CD8-positive, alpha-beta memory T cell (primary cell): ENCODE data around the gene ZNF573. TPM values are rescaled to one million over a fixed set of nuclear protein-coding genes. Genes with fewer than 3 reads are reported as not detected.

Source experiments
- CTCF ChIA-PET: fragments of 350-600 bp; sonication (Branson Sonifier 250); formaldehyde crosslinking; loops from one replicate; lab custom pipeline; 2021; ENCODE audit warnings: antibody characterized with exemption; lab: Charles Lee
- POLR2A ChIA-PET: fragments of 350-600 bp; sonication (Branson Sonifier 250); formaldehyde crosslinking; loops from one replicate; lab custom pipeline; 2021; ENCODE audit warnings: antibody characterized with exemption; lab: Charles Lee
- DNase-seq, 5 donors: peaks; one replicate each; pipeline versions ENCODE4 v3.0.0 to v3.0.0-alpha.2; 2020 to 2022; ENCODE audit warnings: mixed read lengths in 1 of 5
- H3K27ac ChIP-seq: one replicate; pipeline ENCODE4 v1.7.0; 2013; ENCODE audit warnings: low read depth, mild to moderate bottlenecking, low read length, moderate library complexity
- H3K27me3 ChIP-seq: 2 replicates; pipeline ENCODE4 v1.7.0; 2013; ENCODE audit warnings: low read length, mild to moderate bottlenecking; ENCODE audit not compliant: insufficient read depth, poor library complexity, severe bottlenecking
- H3K36me3 ChIP-seq: 2 replicates; pipeline ENCODE4 v1.7.0; 2013; ENCODE audit warnings: mild to moderate bottlenecking, low read length, moderate library complexity; ENCODE audit not compliant: insufficient read depth
- H3K4me1 ChIP-seq: 2 replicates; pipeline ENCODE4 v1.7.0; 2013; ENCODE audit warnings: mild to moderate bottlenecking, low read length, moderate library complexity; ENCODE audit not compliant: insufficient read depth
- H3K4me3 ChIP-seq: 2 replicates; pipeline ENCODE4 v1.7.0; 2013; ENCODE audit warnings: mild to moderate bottlenecking, low read length
- H3K9me3 ChIP-seq: 2 replicates; pipeline ENCODE4 v1.7.0; 2013; ENCODE audit warnings: mild to moderate bottlenecking, low read length
- H3K27ac Mint-ChIP-seq, 8 donors: one replicate each; pipeline ENCODE4 v1.8.0; 2020 to 2021; ENCODE audit warnings: mixed read lengths in 8 of 8, mild to moderate bottlenecking in 6 of 8, inconsistent platforms in 3 of 8, moderate library complexity in 3 of 8
- H3K27me3 Mint-ChIP-seq, 2 donors: one replicate each; pipeline ENCODE4 v1.8.0; 2020 to 2021; ENCODE audit warnings: mixed read lengths in 2 of 2, mild to moderate bottlenecking in 1 of 2, moderate library complexity in 1 of 2
- H3K36me3 Mint-ChIP-seq, 3 donors: one replicate each; pipeline ENCODE4 v1.8.0; 2020 to 2021; ENCODE audit warnings: mixed read lengths in 3 of 3, inconsistent platforms in 1 of 3, mild to moderate bottlenecking in 1 of 3
- H3K4me1 Mint-ChIP-seq, 3 donors: one replicate each; pipeline ENCODE4 v1.8.0; 2020 to 2021; ENCODE audit warnings: mixed read lengths in 3 of 3, inconsistent platforms in 1 of 3, mild to moderate bottlenecking in 1 of 3
- H3K4me3 Mint-ChIP-seq, 7 donors: one replicate each; pipeline ENCODE4 v1.8.0; 2020 to 2021; ENCODE audit warnings: mixed read lengths in 7 of 7, mild to moderate bottlenecking in 6 of 7, moderate library complexity in 4 of 7, inconsistent platforms in 2 of 7
- H3K9me3 Mint-ChIP-seq, 5 donors: one replicate each; pipeline ENCODE4 v1.8.0; 2020 to 2022; ENCODE audit warnings: mixed read lengths in 5 of 5, mild to moderate bottlenecking in 3 of 5, moderate library complexity in 2 of 5, inconsistent platforms in 1 of 5
- polyA plus RNA-seq: library from polyadenylated mRNA; unstranded; fragments of 300-500 nt; fragmentation: Illumina TruSeq; gene quantifications from one replicate; pipeline ENCODE4 v1.2.3, GENCODE V29; 2021
- total RNA-seq, 2 experiments: library from RNA; stranded (reverse); gene quantifications; one replicate each; pipeline ENCODE4 v1.2.3, GENCODE V29; 2021

Gene ZNF573
- total and polyA plus RNA-seq, 3 experiments from 2014 or later: 9.1 to 16.5 (median 14.2) TPM

DNA sequence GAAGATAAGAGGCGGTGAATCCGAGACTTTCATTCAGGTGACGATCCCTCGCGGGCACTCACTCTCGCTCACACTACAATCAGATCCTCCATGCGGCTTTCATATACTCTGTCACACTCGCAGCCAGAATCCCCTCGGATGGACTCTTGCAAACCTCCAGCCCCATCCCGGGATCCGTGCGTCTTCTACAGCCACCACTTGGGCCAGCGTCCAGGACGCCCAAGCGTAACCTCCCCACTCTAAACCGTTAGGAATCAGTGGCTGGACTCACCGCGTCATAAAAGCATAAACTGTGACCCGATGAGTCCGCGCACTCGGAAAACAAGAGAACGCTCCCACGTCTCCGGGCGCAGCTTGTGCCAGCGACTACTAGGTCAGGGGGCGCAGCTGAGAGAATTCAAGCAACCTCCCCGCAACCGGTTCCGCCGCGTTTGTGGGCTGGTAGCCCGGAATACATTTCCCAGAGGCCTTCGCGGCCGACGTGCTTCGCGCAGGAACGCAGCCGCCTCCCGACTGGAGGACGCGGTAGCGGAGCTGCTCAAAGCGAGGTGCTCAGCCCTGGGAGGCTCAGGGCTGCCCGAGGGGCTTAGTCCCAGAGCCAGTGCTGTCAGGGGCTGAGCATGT, 87.4 kb downstream of the ZNF573 start:
- Histone ChIP-seq H3K9me3 (peaks cover 2% of the 10 kb centered on the region), H3K27me3 (no peaks in the 10 kb centered on the region), H3K4me3 (peak overlapping the region; percentile 87), H3K27ac (peak overlapping the region; percentile 60), H3K36me3 (no peaks in the 10 kb centered on the region), H3K4me1 (no peaks in the 10 kb centered on the region)
- Mint-ChIP-seq H3K9me3 (peaks cover 3 to 41% (median 18%) of the 10 kb centered on the region in 5 donors), H3K27ac (peak overlapping the region; percentile 72 to 95 (median 90)), H3K27me3 (no peaks in the 10 kb centered on the region), H3K4me3 (peak overlapping the region; percentile 86 to 94 (median 92)), H3K36me3 (peaks cover 3 to 34% (median 13%) of the 10 kb centered on the region in 3 donors), H3K4me1 (peaks cover 11 to 12% (median 11%) of the 10 kb centered on the region in 3 donors)
- ChIA-PET POLR2A (interaction anchor here (1.1 to 1.8 kb wide), 4 partner anchors 37 to 223 kb away, joined by 4 to 10 read pairs (median 6); partner anchors contain the start of genes ZFP30, ZNF540, ZNF570 and ZNF571), CTCF (interaction anchor here (1.4 kb wide), 1 partner anchor 27 kb away, joined by 5 read pairs; the partner anchor contains the start of gene ZNF607)
- DNase-seq: peak; percentile 47 to 86 (median 74)

Other genes starting within 250 kb of the ZNF573 start
- gene ZNF571, start 184.8 kb downstream of the ZNF573 start, total RNA-seq: 1 to 10 TPM; 2.2 to 3.3 TPM
- gene ZNF571, start 184.8 kb downstream of the ZNF573 start, polyA plus RNA-seq: 5.9 TPM
- 1 to 10 TPM; 2.3 to 3.2 TPM for gene ZNF540, start 184.7 kb downstream of the ZNF573 start, total RNA-seq
- 4.9 TPM for gene ZNF540, start 184.7 kb downstream of the ZNF573 start, polyA plus RNA-seq
- 10 to 100 TPM; 10.1 to 11.4 TPM for gene ZFP30, start 124.1 kb downstream of the ZNF573 start, total RNA-seq
- 2.1 TPM for gene ZFP30, start 124.1 kb downstream of the ZNF573 start, polyA plus RNA-seq
- 1 to 10 TPM; 7.1 to 8.8 TPM for gene ZNF607, start 59.8 kb downstream of the ZNF573 start, total RNA-seq
- 7.7 TPM for gene ZNF607, start 59.8 kb downstream of the ZNF573 start, polyA plus RNA-seq
- gene WDR87, start 127.0 kb upstream of the ZNF573 start, total RNA-seq: not detected
- not detected for gene WDR87, start 127.0 kb upstream of the ZNF573 start, polyA plus RNA-seq
- 10 to 100 TPM; 11.5 to 14.8 TPM for gene SIPA1L3, start 127.6 kb upstream of the ZNF573 start, total RNA-seq
- 5.4 TPM for gene SIPA1L3, start 127.6 kb upstream of the ZNF573 start, polyA plus RNA-seq